CD4-positive, CD25-positive, alpha-beta regulatory T cell (primary cell): ENCODE results near the gene MAP3K5. TPM values are rescaled to one million over a fixed set of nuclear protein-coding genes. Genes with fewer than 3 reads are reported as not detected.

Source experiments
- ATAC-seq, 2 donors: fragments of 150-1000 bp; cut with Tn5 transposase; one replicate each; pipeline ENCODE4 v1.10.0; 2021; ENCODE audit warnings: low read depth in 2 of 2, moderate number of reproducible peaks in 2 of 2, moderate library complexity in 1 of 2
- DNase-seq, 3 donors: peaks; one replicate each; pipeline versions ENCODE4 v3.0.0 to v3.0.0-alpha.2; 2012 to 2022; ENCODE audit warnings: mixed read lengths in 1 of 3
- H3K27ac ChIP-seq: one replicate; pipeline ENCODE4 v1.7.0; 2013; ENCODE audit warnings: mild to moderate bottlenecking, low read length; ENCODE audit not compliant: insufficient read depth, poor library complexity, severe bottlenecking
- H3K27me3 ChIP-seq: one replicate; pipeline ENCODE4 v1.7.0; 2013; ENCODE audit warnings: low read length; ENCODE audit not compliant: control insufficient read depth, insufficient read depth
- H3K36me3 ChIP-seq: one replicate; pipeline ENCODE4 v1.7.0; 2013; ENCODE audit warnings: mild to moderate bottlenecking, low read length, moderate library complexity; ENCODE audit not compliant: control insufficient read depth, insufficient read depth
- H3K4me1 ChIP-seq: 2 replicates; pipeline ENCODE4 v1.7.0; 2013; ENCODE audit warnings: mild to moderate bottlenecking, low read length; ENCODE audit not compliant: insufficient read depth, control insufficient read depth, poor library complexity, severe bottlenecking
- H3K4me3 ChIP-seq: one replicate; pipeline ENCODE4 v1.7.0; 2013; ENCODE audit warnings: low read depth, mild to moderate bottlenecking, low read length, moderate library complexity
- H3K9me3 ChIP-seq, 2 experiments: 1 replicate in 1 of 2; 2 replicates in 1 of 2; pipeline ENCODE4 v1.7.0; 2013; ENCODE audit warnings: low read length in 2 of 2, mild to moderate bottlenecking in 1 of 2, moderate library complexity in 1 of 2; ENCODE audit not compliant: control insufficient read depth in 2 of 2
- H3K27ac Mint-ChIP-seq, 3 donors: one replicate each; pipeline ENCODE4 v1.8.0; 2020 to 2022; ENCODE audit warnings: mild to moderate bottlenecking in 3 of 3, mixed read lengths in 3 of 3, moderate library complexity in 2 of 3
- H3K27me3 Mint-ChIP-seq: one replicate; pipeline ENCODE4 v1.8.0; 2022; ENCODE audit warnings: mild to moderate bottlenecking, mixed read lengths
- H3K36me3 Mint-ChIP-seq: one replicate; pipeline ENCODE4 v1.8.0; 2020; ENCODE audit warnings: mixed read lengths
- H3K4me1 Mint-ChIP-seq, 4 donors: one replicate each; pipeline ENCODE4 v1.8.0; 2020 to 2022; ENCODE audit warnings: mixed read lengths in 4 of 4, mild to moderate bottlenecking in 1 of 4
- H3K4me3 Mint-ChIP-seq, 4 donors: one replicate each; pipeline ENCODE4 v1.8.0; 2020 to 2022; ENCODE audit warnings: mild to moderate bottlenecking in 4 of 4, mixed read lengths in 4 of 4, moderate library complexity in 3 of 4
- H3K9me3 Mint-ChIP-seq, 7 donors: one replicate each; pipeline ENCODE4 v1.8.0; 2020 to 2022; ENCODE audit warnings: mixed read lengths in 7 of 7, mild to moderate bottlenecking in 3 of 7, moderate library complexity in 2 of 7
- polyA plus RNA-seq, 4 donors: library from polyadenylated mRNA; unstranded; fragments of 300-500 nt; fragmentation: Illumina TruSeq; gene quantifications; one replicate each; pipeline ENCODE4 v1.2.3, GENCODE V29; 2021
- total RNA-seq: library from RNA; stranded (reverse); gene quantifications from one replicate; pipeline ENCODE4 v1.2.3, GENCODE V29; 2022

The MAP3K5 gene
- total and polyA plus RNA-seq, 5 donors from 2014 or later, result 14.4 to 44.0 (median 20.5) TPM

- peak overlapping the region in 1 of 4 donors; percentile 31 for H3K4me3 Mint-ChIP-seq
- Histone ChIP-seq H3K9me3 (no peaks in the 10 kb centered on the region), H3K4me3 (no peak overlapping the region), H3K36me3 (no peaks in the 10 kb centered on the region), H3K27ac (no peak overlapping the region), H3K4me1 (peaks cover 26% of the 10 kb centered on the region), H3K27me3 (no peaks in the 10 kb centered on the region)
- DNase-seq (no peak), ATAC-seq (no peak)
- peak overlapping the region in 1 of 3 donors; percentile 33 for H3K27ac Mint-ChIP-seq
- H3K36me3 Mint-ChIP-seq, result no peaks in the 10 kb centered on the region
- H3K9me3 Mint-ChIP-seq, result peaks cover 0 to 2% (median 0%) of the 10 kb centered on the region in 7 donors
- peaks cover 46 to 85% (median 67%) of the 10 kb centered on the region in 4 donors for H3K4me1 Mint-ChIP-seq
- H3K27me3 Mint-ChIP-seq, result no peaks in the 10 kb centered on the region
Observed at GRCh38 chr6:136744889-136745288, 47.4 kb downstream of the MAP3K5 start.

GRCh38 chr6:136742125-136742524, 50.2 kb downstream of the MAP3K5 start:
- DNase-seq (no peak), ATAC-seq (no peak)
- Mint-ChIP-seq H3K9me3 (peaks cover 0 to 2% (median 0%) of the 10 kb centered on the region in 7 donors), H3K36me3 (no peaks in the 10 kb centered on the region), H3K4me3 (peak overlapping the region in 2 of 4 donors; percentile 1 to 4), H3K27me3 (no peaks in the 10 kb centered on the region), H3K4me1 (peaks cover 46 to 84% (median 71%) of the 10 kb centered on the region in 4 donors), H3K27ac (peak overlapping the region in 1 of 3 donors; percentile 4)
- Histone ChIP-seq H3K4me1 (peaks cover 12% of the 10 kb centered on the region), H3K27ac (no peak overlapping the region), H3K27me3 (no peaks in the 10 kb centered on the region), H3K36me3 (no peaks in the 10 kb centered on the region), H3K9me3 (no peaks in the 10 kb centered on the region), H3K4me3 (no peak overlapping the region)

GRCh38 chr6:136740050-136740974, 52.0 kb downstream of the MAP3K5 start:
- Mint-ChIP-seq H3K4me3 (no peak overlapping the region), H3K4me1 (peaks cover 42 to 83% (median 64%) of the 10 kb centered on the region in 4 donors), H3K27me3 (no peaks in the 10 kb centered on the region), H3K9me3 (peaks cover 0 to 2% (median 0%) of the 10 kb centered on the region in 7 donors), H3K36me3 (peaks cover 3% of the 10 kb centered on the region), H3K27ac (peak overlapping the region in 1 of 3 donors; percentile 26)
- Histone ChIP-seq H3K27ac (no peak overlapping the region), H3K27me3 (no peaks in the 10 kb centered on the region), H3K4me3 (no peak overlapping the region), H3K36me3 (no peaks in the 10 kb centered on the region), H3K9me3 (no peaks in the 10 kb centered on the region), H3K4me1 (peaks cover 12% of the 10 kb centered on the region)
- DNase-seq (no peak), ATAC-seq (no peak)

GRCh38 chr6:136739501-136739900, 52.8 kb downstream of the MAP3K5 start:
- ATAC-seq (peak in 1 of 2 donors; percentile 39), DNase-seq (no peak)
- no peaks in the 10 kb centered on the region for H3K27me3 ChIP-seq
- Mint-ChIP-seq H3K27ac (peak overlapping the region in 2 of 3 donors; percentile 56 to 57), H3K4me3 (peak overlapping the region in 1 of 4 donors; percentile 66), H3K36me3 (peaks cover 3% of the 10 kb centered on the region), H3K4me1 (peaks cover 48 to 84% (median 64%) of the 10 kb centered on the region in 4 donors), H3K27me3 (no peaks in the 10 kb centered on the region), H3K9me3 (peaks cover 0 to 2% (median 0%) of the 10 kb centered on the region in 7 donors)
- no peak overlapping the region for H3K4me3 ChIP-seq
- H3K4me1 ChIP-seq, result peaks cover 12% of the 10 kb centered on the region
- no peaks in the 10 kb centered on the region for H3K9me3 ChIP-seq
- no peak overlapping the region for H3K27ac ChIP-seq
- no peaks in the 10 kb centered on the region for H3K36me3 ChIP-seq

GRCh38 chr6:136739071-136739470, 53.2 kb downstream of the MAP3K5 start:
- H3K36me3 Mint-ChIP-seq, result peaks cover 3% of the 10 kb centered on the region
- no peak for DNase-seq
- Histone ChIP-seq H3K4me1 (peaks cover 12% of the 10 kb centered on the region), H3K27ac (no peak overlapping the region), H3K36me3 (no peaks in the 10 kb centered on the region), H3K4me3 (no peak overlapping the region), H3K27me3 (no peaks in the 10 kb centered on the region), H3K9me3 (no peaks in the 10 kb centered on the region)
- H3K27me3 Mint-ChIP-seq, result no peaks in the 10 kb centered on the region
- peaks cover 48 to 82% (median 63%) of the 10 kb centered on the region in 4 donors for H3K4me1 Mint-ChIP-seq
- H3K27ac Mint-ChIP-seq, result peak overlapping the region in 2 of 3 donors; percentile 56 to 57
- no peak overlapping the region for H3K4me3 Mint-ChIP-seq
- no peak for ATAC-seq
- peaks cover 0 to 2% (median 0%) of the 10 kb centered on the region in 7 donors for H3K9me3 Mint-ChIP-seq

- H3K36me3 ChIP-seq, result no peaks in the 10 kb centered on the region
- Mint-ChIP-seq H3K4me3 (no peak overlapping the region), H3K27me3 (no peaks in the 10 kb centered on the region), H3K27ac (peak overlapping the region; percentile 50 to 57 (median 56)), H3K36me3 (peaks cover 3% of the 10 kb centered on the region), H3K9me3 (peaks cover 0 to under 1% (median 0%) of the 10 kb centered on the region in 7 donors), H3K4me1 (peaks cover 50 to 82% (median 64%) of the 10 kb centered on the region in 4 donors)
- H3K27ac ChIP-seq, result no peak overlapping the region
- no peak for ATAC-seq
- no peak for DNase-seq
- no peaks in the 10 kb centered on the region for H3K27me3 ChIP-seq
- H3K9me3 ChIP-seq, result no peaks in the 10 kb centered on the region
- no peak overlapping the region for H3K4me3 ChIP-seq
- H3K4me1 ChIP-seq, result peaks cover 12% of the 10 kb centered on the region
Observed at GRCh38 chr6:136738692-136739057, 53.6 kb downstream of the MAP3K5 start.

- DNase-seq (no peak), ATAC-seq (no peak)
- Histone ChIP-seq H3K27me3 (no peaks in the 10 kb centered on the region), H3K4me1 (peaks cover 12% of the 10 kb centered on the region), H3K9me3 (no peaks in the 10 kb centered on the region), H3K36me3 (no peaks in the 10 kb centered on the region), H3K27ac (no peak overlapping the region), H3K4me3 (no peak overlapping the region)
- Mint-ChIP-seq H3K27me3 (no peaks in the 10 kb centered on the region), H3K4me3 (no peak overlapping the region), H3K27ac (peak overlapping the region; percentile 13 to 57 (median 16)), H3K36me3 (peaks cover 3% of the 10 kb centered on the region), H3K9me3 (no peaks in the 10 kb centered on the region), H3K4me1 (peaks cover 53 to 83% (median 64%) of the 10 kb centered on the region in 4 donors)
Observed at GRCh38 chr6:136737871-136738691, 54.2 kb downstream of the MAP3K5 start.
